CD14-positive monocyte (primary cell): ENCODE measurements around the gene FBXW2. TPM values are rescaled to one million over a fixed set of nuclear protein-coding genes. Genes with fewer than 3 reads are reported as not detected.

ENCODE experiments used
- DNase-seq, 3 donors: peaks; one replicate each; pipeline ENCODE4 v3.0.0-alpha.2; 2011 to 2022
- H2AFZ ChIP-seq: 2 replicates; pipeline ENCODE4 v1.6.0; 2012; ENCODE audit warnings: mild to moderate bottlenecking, low read depth, low read length, inconsistent platforms; ENCODE audit not compliant: insufficient read depth, poor library complexity, severe bottlenecking
- H3K27ac ChIP-seq, 2 donors: 1 replicate in 1 of 2; 2 replicates in 1 of 2; pipeline ENCODE4 v1.5.1; 2012 to 2013; ENCODE audit warnings: low read length in 2 of 2, control low read depth in 1 of 2, inconsistent platforms in 1 of 2, low read depth in 1 of 2, mild to moderate bottlenecking in 1 of 2
- H3K27me3 ChIP-seq, 2 donors: one replicate each; pipeline versions ENCODE4 v1.6.0 to v1.6.1; 2011 to 2013; ENCODE audit warnings: low read length in 2 of 2; ENCODE audit not compliant: control insufficient read depth in 2 of 2, insufficient read depth in 2 of 2
- H3K36me3 ChIP-seq, 2 donors: replicated peaks in 1 of 2; 1 replicate in 1 of 2; 2 replicates in 1 of 2; pipeline versions ENCODE4 v1.5.1 to v1.6.1; 2012 to 2013; ENCODE audit warnings: low read length in 2 of 2, control low read depth in 1 of 2, inconsistent platforms in 1 of 2, mild to moderate bottlenecking in 1 of 2; ENCODE audit not compliant: insufficient read depth in 2 of 2, control insufficient read depth in 1 of 2
- H3K4me1 ChIP-seq, 2 donors: 1 replicate in 1 of 2; 2 replicates in 1 of 2; pipeline versions ENCODE4 v1.5.1 to v1.6.1; 2012 to 2013; ENCODE audit warnings: low read length in 2 of 2, control low read depth in 1 of 2, inconsistent platforms in 1 of 2, mild to moderate bottlenecking in 1 of 2, moderate library complexity in 1 of 2; ENCODE audit not compliant: insufficient read depth in 2 of 2, control insufficient read depth in 1 of 2
- H3K4me2 ChIP-seq: replicated peaks from 2 replicates; pipeline ENCODE3; 2012; ENCODE audit warnings: low read length, moderate library complexity, mild to moderate bottlenecking; ENCODE audit not compliant: poor library complexity, severe bottlenecking; ENCODE audit errors: extremely low read depth
- H3K4me3 ChIP-seq, 3 experiments: fragments of 200-600 bp in 1 of 3; sonication (generic) in 1 of 3; replicated peaks in 1 of 3; 1 replicate in 2 of 3; 2 replicates in 1 of 3; pipeline ENCODE4 v1.5.1; 2011 to 2013; ENCODE audit warnings: low read length in 3 of 3, mild to moderate bottlenecking in 3 of 3, control low read depth in 2 of 3, low read depth in 2 of 3, inconsistent platforms in 1 of 3, moderate library complexity in 1 of 3
- H3K79me2 ChIP-seq: 2 replicates; pipeline ENCODE4 v1.6.0; 2012; ENCODE audit warnings: mild to moderate bottlenecking, control low read depth, inconsistent platforms, low read length, moderate library complexity; ENCODE audit not compliant: insufficient read depth
- H3K9ac ChIP-seq: 2 replicates; pipeline ENCODE4 v1.6.0; 2017; ENCODE audit warnings: low read length, mild to moderate bottlenecking; ENCODE audit not compliant: insufficient read depth, poor library complexity, severe bottlenecking
- H3K9me3 ChIP-seq, 2 donors: replicated peaks in 1 of 2; 1 replicate in 1 of 2; 2 replicates in 1 of 2; pipeline versions ENCODE4 v1.5.1 to v1.6.1; 2012 to 2013; ENCODE audit warnings: low read length in 2 of 2, control low read depth in 1 of 2; ENCODE audit not compliant: control insufficient read depth in 1 of 2, insufficient read depth in 1 of 2
- H4K20me1 ChIP-seq: 2 replicates; pipeline ENCODE4 v1.6.0; 2012; ENCODE audit warnings: mild to moderate bottlenecking, low read length, control low read depth, moderate library complexity; ENCODE audit not compliant: insufficient read depth
- H3K27ac Mint-ChIP-seq, 7 donors: one replicate each; pipeline ENCODE4 v1.8.0; 2020; ENCODE audit warnings: mild to moderate bottlenecking in 7 of 7, mixed read lengths in 7 of 7, moderate library complexity in 6 of 7, inconsistent platforms in 2 of 7
- H3K27me3 Mint-ChIP-seq, 3 donors: one replicate each; pipeline ENCODE4 v1.8.0; 2021 to 2022; ENCODE audit warnings: low read depth in 3 of 3, mild to moderate bottlenecking in 3 of 3, mixed read lengths in 3 of 3, moderate library complexity in 3 of 3, inconsistent platforms in 1 of 3
- H3K36me3 Mint-ChIP-seq, 2 donors: one replicate each; pipeline ENCODE4 v1.8.0; 2020; ENCODE audit warnings: mixed read lengths in 2 of 2, inconsistent platforms in 1 of 2, mild to moderate bottlenecking in 1 of 2
- H3K4me1 Mint-ChIP-seq: one replicate; pipeline ENCODE4 v1.8.0; 2020; ENCODE audit warnings: mild to moderate bottlenecking, mixed read lengths
- H3K4me3 Mint-ChIP-seq, 2 donors: one replicate each; pipeline ENCODE4 v1.8.0; 2020; ENCODE audit warnings: mild to moderate bottlenecking in 2 of 2, mixed read lengths in 2 of 2, moderate library complexity in 1 of 2
- H3K9me3 Mint-ChIP-seq, 7 donors: one replicate each; pipeline ENCODE4 v1.8.0; 2020 to 2022; ENCODE audit warnings: mixed read lengths in 7 of 7, mild to moderate bottlenecking in 6 of 7, moderate library complexity in 6 of 7, inconsistent platforms in 2 of 7
- WGBS: methylation state at CpG from one replicate; pipeline ENCODE4 v1.1.5; 2013; ENCODE audit warnings: missing lambda C conversion rate; ENCODE audit not compliant: insufficient coverage; 5-methylcytosine and 5-hydroxymethylcytosine counted together
- intact Hi-C, 2 donors: fragments of 100-400 bp; cut with micrococcal nuclease; formaldehyde crosslinking; loops; one replicate each; pipeline versions ENCODE4 v1.15.0 to v1.15.1; 2023
- polyA plus RNA-seq, 3 donors: library from polyadenylated mRNA; depleted of rRNA in 1 of 3; unstranded in 2 of 3; stranded (reverse) in 1 of 3; fragments of 300-500 nt in 2 of 3; fragments of >200 nt in 1 of 3; fragmentation: Illumina TruSeq in 2 of 3; gene quantifications; 1 replicate in 2 of 3; 2 replicates in 1 of 3; pipeline ENCODE4 v1.2.3, GENCODE V29; 2012 to 2021
- TF ChIP-seq, protein P1 (sequence below): fragments of 200-600 bp; IDR thresholded peaks from one replicate; pipeline ENCODE4 v1.8.0; 2022; ENCODE audit warnings: antibody characterized with exemption, mild to moderate bottlenecking

The FBXW2 gene
- polyA plus RNA-seq, 3 donors = 20.0 to 30.8 (median 28.9) TPM

- H3K27ac Mint-ChIP-seq = no peak overlapping the region
- no peak overlapping the region for H3K4me3 Mint-ChIP-seq
- peaks cover 9% of the 10 kb centered on the region for H3K79me2 ChIP-seq
- H3K27me3 Mint-ChIP-seq = peaks cover 0 to 1% (median 0%) of the 10 kb centered on the region in 3 donors
- peaks cover 0 to 2% of the 10 kb centered on the region in 2 donors for H3K36me3 Mint-ChIP-seq
- 100% methylated on average over 4 of the region's 4 CpGs for WGBS
- H4K20me1 ChIP-seq = no peaks in the 10 kb centered on the region
- no peak overlapping the region for H2AFZ ChIP-seq
- intact Hi-C loops = no loop called here
- no peak overlapping the region for H3K27ac ChIP-seq
- no peak overlapping the region for H3K4me3 ChIP-seq
- H3K9me3 Mint-ChIP-seq = no peaks in the 10 kb centered on the region
- no peak overlapping the region for H3K4me2 ChIP-seq
- no peaks in the 10 kb centered on the region for H3K27me3 ChIP-seq
- H3K36me3 ChIP-seq = no peaks in the 10 kb centered on the region
- peaks cover 22% of the 10 kb centered on the region for H3K4me1 Mint-ChIP-seq
- H3K9ac ChIP-seq = no peak overlapping the region
- H3K9me3 ChIP-seq = no peaks in the 10 kb centered on the region
- no peak for DNase-seq
- TF ChIP-seq, protein P1, sequence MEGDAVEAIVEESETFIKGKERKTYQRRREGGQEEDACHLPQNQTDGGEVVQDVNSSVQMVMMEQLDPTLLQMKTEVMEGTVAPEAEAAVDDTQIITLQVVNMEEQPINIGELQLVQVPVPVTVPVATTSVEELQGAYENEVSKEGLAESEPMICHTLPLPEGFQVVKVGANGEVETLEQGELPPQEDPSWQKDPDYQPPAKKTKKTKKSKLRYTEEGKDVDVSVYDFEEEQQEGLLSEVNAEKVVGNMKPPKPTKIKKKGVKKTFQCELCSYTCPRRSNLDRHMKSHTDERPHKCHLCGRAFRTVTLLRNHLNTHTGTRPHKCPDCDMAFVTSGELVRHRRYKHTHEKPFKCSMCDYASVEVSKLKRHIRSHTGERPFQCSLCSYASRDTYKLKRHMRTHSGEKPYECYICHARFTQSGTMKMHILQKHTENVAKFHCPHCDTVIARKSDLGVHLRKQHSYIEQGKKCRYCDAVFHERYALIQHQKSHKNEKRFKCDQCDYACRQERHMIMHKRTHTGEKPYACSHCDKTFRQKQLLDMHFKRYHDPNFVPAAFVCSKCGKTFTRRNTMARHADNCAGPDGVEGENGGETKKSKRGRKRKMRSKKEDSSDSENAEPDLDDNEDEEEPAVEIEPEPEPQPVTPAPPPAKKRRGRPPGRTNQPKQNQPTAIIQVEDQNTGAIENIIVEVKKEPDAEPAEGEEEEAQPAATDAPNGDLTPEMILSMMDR = no peak
- peaks cover 14 to 21% of the 10 kb centered on the region in 2 donors for H3K4me1 ChIP-seq
Observed at GRCh38 chr9:120720404-120720803, 72.8 kb downstream of the FBXW2 start.

DNA sequence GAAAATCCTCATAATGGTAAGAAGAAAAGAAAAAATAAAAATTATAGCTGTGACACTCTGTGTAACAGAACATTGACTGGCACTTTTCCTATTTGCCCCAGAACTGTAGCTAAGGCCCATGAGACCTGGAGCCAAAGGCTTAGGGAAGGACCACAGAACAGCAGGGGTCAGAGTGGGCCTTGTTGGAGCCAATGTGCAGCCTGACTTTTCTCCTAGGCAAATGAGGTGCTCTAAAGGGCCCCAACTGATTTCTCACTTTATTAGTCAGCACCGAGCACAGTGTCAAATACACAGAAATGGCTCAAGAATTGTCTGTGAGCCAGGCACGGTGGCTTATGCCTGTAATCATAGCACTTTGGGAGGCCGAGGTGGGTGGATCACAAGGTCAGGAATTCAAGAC, 74.9 kb downstream of the FBXW2 start:
- H3K4me2 ChIP-seq = no peak overlapping the region
- no peaks in the 10 kb centered on the region for H3K27me3 Mint-ChIP-seq
- H3K4me3 Mint-ChIP-seq = no peak overlapping the region
- no peak overlapping the region for H3K27ac Mint-ChIP-seq
- peaks cover 20 to 29% of the 10 kb centered on the region in 2 donors for H3K4me1 ChIP-seq
- H3K9ac ChIP-seq = no peak overlapping the region
- peaks cover 2% of the 10 kb centered on the region in 2 donors for H3K36me3 Mint-ChIP-seq
- no peaks in the 10 kb centered on the region for H3K36me3 ChIP-seq
- H2AFZ ChIP-seq = no peak overlapping the region
- intact Hi-C loops = loop anchor here in 1 of 2 donors (10.0 kb wide), 1 partner anchor 54 kb away; no protein-coding TSS in a partner anchor
- WGBS = 100% methylated on average over 2 of the region's 3 CpGs
- peaks cover 29% of the 10 kb centered on the region for H3K79me2 ChIP-seq
- H3K9me3 ChIP-seq = no peaks in the 10 kb centered on the region
- TF ChIP-seq, protein P1 = no peak
- H4K20me1 ChIP-seq = peaks cover 6% of the 10 kb centered on the region
- no peaks in the 10 kb centered on the region for H3K27me3 ChIP-seq
- peaks cover 0 to 3% (median 0%) of the 10 kb centered on the region in 7 donors for H3K9me3 Mint-ChIP-seq
- peaks cover 27% of the 10 kb centered on the region for H3K4me1 Mint-ChIP-seq
- H3K27ac ChIP-seq = no peak overlapping the region
- DNase-seq = no peak
- no peak overlapping the region for H3K4me3 ChIP-seq
